Astrocyte of the cerebellum (primary cell): Measurements from ENCODE around the gene MYO18A.

Source experiments
- DNase-seq: peaks from one replicate; pipeline ENCODE4 v3.0.0-alpha.2; 2011; ENCODE audit warnings: low read depth
- H3K4me3 ChIP-seq: 2 replicates; pipeline ENCODE4 v1.5.1; 2011; ENCODE audit warnings: mild to moderate bottlenecking, low read depth, low read length, moderate library complexity
- CTCF ChIP-seq: IDR thresholded peaks from 2 replicates; pipeline ENCODE4 v1.5.1; 2012; ENCODE audit warnings: low read length, low read depth, moderate library complexity, mild to moderate bottlenecking; ENCODE audit errors: missing control alignments
- in situ Hi-C: cut with HindIII; loops from 2 replicates; pipeline ENCODE4 v1.10.0; 2017; ENCODE audit warnings: low sequenced_read_pairs

The MYO18A gene

GRCh38 chr17:29162082-29162908, 17.9 kb downstream of the MYO18A start:
- DNase-seq = no peak
- TF ChIP-seq CTCF = no peak
- H3K4me3 ChIP-seq = no peak overlapping the region
- in situ Hi-C loops = no loop called here

GRCh38 chr17:29160253-29160652, 19.9 kb downstream of the MYO18A start:
- in situ Hi-C loops = no loop called here
- H3K4me3 ChIP-seq = no peak overlapping the region
- DNase-seq = no peak
- TF ChIP-seq CTCF = no peak

GRCh38 chr17:29159306-29159860, 20.8 kb downstream of the MYO18A start:
- TF ChIP-seq CTCF = no peak
- no peak overlapping the region for H3K4me3 ChIP-seq

GRCh38 chr17:29158488-29159275, 21.5 kb downstream of the MYO18A start:
- no peak for TF ChIP-seq CTCF
- peak; percentile 84 for DNase-seq
- in situ Hi-C loops = loop anchor here (5.0 kb wide), 1 partner anchor 54 kb away; no protein-coding TSS in a partner anchor
- peak overlapping the region; percentile 15 for H3K4me3 ChIP-seq

More at GRCh38 chr17:29159306-29159860, 20.8 kb downstream of the MYO18A start:
- in situ Hi-C loops = loop anchor here (5.0 kb wide), 1 partner anchor 53 kb away; no protein-coding TSS in a partner anchor
- no peak for DNase-seq

GRCh38 chr17:29158096-29158487, 22.1 kb downstream of the MYO18A start:
- in situ Hi-C loops = loop anchor here (5.0 kb wide), 1 partner anchor 54 kb away; no protein-coding TSS in a partner anchor
- DNase-seq = peak; percentile 34
- no peak for TF ChIP-seq CTCF
- H3K4me3 ChIP-seq = peak overlapping the region; percentile 15

GRCh38 chr17:29157310-29157709, 22.9 kb downstream of the MYO18A start:
- in situ Hi-C loops = loop anchor here (5.0 kb wide), 1 partner anchor 55 kb away; no protein-coding TSS in a partner anchor
- TF ChIP-seq CTCF = no peak
- no peak for DNase-seq
- no peak overlapping the region for H3K4me3 ChIP-seq
